Epidermal melanocyte (primary cell): Measurements from ENCODE around the gene OR6T1.

Experiments used
- DNase-seq: peaks from one replicate; pipeline ENCODE4 v3.0.0; 2011; ENCODE audit warnings: low spot score; ENCODE audit not compliant: insufficient read length

OR6T1 gene, protein sequence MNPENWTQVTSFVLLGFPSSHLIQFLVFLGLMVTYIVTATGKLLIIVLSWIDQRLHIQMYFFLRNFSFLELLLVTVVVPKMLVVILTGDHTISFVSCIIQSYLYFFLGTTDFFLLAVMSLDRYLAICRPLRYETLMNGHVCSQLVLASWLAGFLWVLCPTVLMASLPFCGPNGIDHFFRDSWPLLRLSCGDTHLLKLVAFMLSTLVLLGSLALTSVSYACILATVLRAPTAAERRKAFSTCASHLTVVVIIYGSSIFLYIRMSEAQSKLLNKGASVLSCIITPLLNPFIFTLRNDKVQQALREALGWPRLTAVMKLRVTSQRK

DNA sequence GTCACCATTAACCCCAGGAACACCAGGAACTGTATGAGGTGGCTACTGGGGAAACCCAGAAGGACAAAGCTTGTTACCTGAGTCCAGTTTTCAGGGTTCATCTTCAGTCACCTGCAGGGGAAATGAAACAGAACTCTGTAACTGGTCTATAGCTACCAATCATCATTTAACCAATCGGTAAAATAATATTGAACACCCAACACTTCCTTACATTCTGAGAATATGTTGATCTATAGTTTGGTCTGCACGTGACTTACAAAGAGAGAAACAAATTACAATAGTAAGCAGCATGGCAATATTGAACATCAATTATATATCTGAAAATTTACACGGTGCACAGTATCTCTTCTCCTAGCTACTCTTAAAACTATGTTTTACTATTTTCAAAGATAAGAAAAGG, at the start of gene OR6T1:
Gene OR6T1 (minus strand): TSS at position 101 of the 400 bp plus-strand sequence. CDS start 0 bp downstream, at position 101.
- DNase-seq = no peak

DNA sequence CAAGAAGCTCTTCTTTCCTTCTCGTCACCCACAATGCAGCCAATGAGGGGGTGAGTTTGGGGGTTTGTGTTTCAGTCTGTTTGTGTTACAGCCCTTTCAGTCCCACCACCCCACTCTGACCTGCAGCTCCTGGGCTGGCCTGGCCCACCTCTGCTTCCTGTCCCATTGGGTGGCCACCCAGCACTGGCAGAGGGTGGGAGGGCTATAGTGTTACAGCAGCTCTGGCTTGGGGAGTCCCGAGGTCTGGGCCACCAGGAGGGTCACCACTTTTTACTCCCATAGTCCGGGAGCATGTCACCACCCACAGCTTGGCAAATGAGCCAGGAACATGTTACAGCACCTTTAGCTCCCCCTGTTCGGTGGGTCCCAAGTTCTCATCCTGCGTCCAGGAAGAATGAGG, 35.7 kb upstream of the OR6T1 start:
- no peak for DNase-seq

DNA sequence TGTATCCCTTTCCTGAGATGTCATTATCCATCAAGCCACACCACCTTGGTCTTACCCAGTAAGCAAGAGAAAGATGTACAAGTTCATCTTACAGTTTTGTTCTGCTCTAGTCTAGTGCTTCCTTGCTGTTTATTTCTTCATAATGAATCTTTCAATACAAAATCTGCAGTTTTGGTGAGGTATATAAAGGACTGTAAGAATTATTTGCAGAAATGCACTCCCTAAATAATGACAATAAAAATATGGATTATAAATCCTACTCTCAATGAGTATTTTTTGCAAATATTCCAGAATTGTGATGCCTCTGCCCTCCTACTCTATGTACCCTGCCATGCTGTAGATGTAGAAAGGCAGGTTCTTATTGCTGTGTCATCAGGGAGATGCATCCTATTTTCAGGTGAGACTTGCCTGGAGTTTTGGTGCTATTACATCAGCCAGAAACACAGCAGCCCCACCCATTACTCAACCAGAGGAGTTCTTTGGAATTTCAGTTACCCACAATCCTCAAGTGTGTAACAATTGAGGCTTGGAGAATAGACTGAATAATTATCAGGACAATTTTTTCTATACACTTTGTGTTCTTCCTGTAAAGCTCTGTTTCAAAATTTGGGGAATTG, 34.2 kb upstream of the OR6T1 start, which contains the start of gene OR10S1:
Gene OR10S1 (minus strand): TSS at position 51 of the 617 bp plus-strand sequence. CDS start 117 bp downstream, outside the sequence.
- DNase-seq = no peak

DNA sequence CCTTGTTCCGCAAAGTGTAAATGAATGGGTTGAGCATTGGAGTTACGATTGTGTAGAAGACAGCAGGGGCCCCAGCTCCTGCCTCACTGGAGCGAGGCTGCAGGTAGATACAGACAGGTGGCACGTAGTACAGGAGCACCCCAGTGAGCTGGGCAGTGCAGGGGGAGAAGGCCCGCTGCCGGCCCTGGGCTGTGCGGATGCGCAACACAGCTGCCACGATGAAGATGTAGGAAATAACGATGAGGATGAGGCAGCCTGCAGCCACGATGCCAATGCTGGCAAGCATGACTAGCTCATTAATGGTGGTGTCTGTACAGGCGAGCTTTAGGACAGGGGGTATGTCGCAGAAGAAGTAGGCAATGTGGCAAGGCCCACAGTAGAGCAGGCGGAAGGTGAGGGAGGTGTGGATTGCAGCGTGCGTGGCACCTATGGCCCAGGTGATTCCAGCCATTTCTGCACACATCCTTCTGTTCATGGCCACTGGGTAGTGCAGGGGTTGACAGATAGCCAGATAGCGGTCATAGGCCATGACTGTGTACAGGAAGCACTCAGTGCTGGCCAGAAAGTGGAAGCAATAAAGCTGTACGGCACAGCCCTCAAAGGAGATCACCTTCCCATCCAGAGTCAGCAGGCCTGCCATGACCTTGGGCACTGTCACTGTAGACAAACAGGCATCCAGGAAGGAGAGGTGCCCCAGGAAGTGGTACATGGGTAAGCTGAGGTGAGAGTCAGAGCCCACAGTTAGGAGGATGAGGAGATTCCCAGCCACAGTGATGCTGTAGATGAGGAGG, 33.3 kb upstream of the OR6T1 start:
- DNase-seq = no peak

DNA sequence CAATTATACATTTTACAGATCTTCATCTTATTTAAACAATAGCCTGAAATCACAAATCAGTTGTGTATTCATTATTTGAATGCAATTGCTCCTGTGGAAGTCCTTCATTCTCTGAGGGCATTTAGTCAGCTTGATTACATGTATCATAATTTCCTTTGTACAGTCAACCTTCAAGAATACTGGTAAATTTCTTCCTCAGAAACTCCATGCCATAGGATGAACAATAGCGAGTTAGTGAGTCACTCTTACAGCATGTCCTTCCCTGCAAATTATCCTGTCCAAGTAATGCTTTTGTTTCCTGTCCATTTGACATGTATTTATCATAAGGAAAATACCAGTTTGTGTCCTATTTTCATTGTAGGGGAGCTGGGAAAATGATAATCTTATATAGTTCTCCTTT, 30.2 kb upstream of the OR6T1 start:
- DNase-seq = peak; percentile 19

DNA sequence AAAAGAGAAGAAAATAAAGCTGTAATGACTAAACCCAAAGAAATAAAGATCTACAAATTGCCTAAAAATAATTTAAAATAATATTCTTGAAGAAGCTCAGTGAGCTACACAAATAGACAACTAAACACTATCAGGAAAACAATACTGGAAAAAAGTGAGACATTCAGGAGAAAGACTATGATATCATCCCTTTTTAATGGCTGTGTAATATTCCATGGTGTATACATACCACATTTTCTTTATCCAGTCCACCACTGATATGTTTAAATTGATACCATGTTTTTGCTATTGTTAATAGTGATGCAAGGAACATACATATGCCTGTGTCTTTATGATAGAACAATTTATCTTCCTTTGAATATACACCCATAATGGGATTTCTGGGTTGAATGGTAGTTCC, 13.1 kb upstream of the OR6T1 start:
- no peak for DNase-seq

DNA sequence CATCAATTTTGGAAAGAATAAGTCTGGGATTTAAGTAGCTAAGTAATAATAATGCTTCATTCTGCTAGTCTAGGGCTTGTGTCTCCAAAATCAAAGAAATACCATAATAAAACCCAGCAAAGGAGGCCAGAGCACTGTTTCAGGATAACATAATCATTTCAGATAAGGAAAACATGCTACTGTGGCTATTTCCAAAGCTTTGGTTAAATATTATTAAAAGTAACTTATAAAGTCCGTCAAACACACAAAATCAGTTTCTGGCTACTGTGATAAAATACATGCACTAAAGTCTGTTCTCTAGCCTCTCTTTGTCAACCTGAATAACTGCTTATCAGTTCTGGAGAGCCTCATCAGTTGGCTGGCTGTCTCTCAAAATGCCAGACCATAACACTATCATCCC, 1.5 kb upstream of the OR6T1 start:
- DNase-seq = no peak

DNA sequence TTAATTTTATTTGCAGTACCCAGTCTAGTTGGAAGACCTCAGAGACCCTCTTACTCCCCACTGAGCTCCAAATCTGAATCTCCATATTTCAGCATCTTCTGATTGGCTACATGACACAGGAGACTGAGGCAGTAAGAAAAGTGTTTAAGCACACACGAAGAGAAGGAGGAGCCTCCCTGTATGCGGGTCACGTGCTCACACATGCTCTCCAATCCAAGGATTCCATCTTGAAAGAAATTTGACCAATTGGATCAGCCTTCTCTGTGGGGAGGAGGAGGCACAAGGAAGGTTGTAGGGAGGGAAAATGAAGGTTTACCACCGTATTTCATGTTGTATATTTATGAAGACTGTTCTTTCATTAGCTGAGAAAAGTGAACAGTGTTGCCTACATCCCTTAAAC, 1.2 kb downstream of the OR6T1 start:
- DNase-seq = no peak

DNA sequence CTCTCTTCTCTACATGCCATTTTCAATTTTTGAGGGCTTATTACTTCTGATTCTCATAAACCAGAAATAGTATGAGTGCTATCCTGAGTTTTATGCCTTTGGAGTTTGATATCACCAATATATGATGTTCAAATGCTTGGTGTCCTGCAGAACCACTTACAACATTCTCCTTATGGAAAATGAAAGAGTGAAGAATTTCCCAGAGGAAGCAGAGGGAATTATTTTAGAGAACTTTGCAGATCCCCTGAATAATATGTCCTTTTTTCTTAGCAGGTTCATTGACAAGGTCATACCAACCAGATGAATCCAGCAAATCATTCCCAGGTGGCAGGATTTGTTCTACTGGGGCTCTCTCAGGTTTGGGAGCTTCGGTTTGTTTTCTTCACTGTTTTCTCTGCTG, 4.3 kb downstream of the OR6T1 start, which contains the start of gene OR4D5:
Gene OR4D5 (plus strand): TSS at position 301 of the 400 bp plus-strand sequence. CDS start 0 bp downstream, at position 301.
- no peak for DNase-seq

DNA sequence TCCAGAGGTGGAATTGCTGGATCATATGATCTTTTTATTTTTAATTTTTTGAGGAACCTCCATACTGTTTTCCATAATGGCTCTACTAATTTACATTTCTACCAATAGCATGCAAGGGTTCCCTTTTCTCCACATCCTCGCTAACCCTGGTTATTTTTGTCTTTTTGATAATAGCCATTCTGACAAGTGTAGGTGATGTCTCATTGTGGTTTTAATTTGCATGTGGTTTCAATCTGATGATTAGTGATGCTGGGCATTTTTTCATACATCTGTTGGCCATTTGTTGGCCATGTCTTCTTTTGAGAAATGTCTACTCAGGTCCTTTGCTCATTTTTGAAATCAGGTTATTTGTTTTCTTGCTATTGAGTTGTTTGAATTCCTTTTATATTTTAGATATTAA, 19.6 kb downstream of the OR6T1 start:
- no peak for DNase-seq

DNA sequence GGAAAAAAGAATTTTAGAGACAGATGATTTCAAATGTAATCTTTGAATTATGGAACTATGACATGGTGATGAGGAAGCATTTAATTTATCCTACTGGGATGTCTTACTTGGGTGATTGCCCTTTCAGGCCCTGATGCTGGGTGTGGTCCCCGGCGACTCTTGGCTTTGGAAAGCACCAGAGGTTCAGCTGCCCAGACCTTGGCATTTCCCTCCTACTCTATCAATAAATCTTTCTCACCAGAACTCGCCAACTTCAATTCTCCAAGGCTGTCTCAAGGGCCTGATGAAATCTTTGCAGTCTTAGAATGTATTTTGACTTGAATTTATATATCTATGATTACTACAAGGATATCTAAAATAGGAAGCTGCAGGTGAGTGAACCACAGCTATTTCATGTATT, 22.7 kb downstream of the OR6T1 start:
- DNase-seq = no peak

DNA sequence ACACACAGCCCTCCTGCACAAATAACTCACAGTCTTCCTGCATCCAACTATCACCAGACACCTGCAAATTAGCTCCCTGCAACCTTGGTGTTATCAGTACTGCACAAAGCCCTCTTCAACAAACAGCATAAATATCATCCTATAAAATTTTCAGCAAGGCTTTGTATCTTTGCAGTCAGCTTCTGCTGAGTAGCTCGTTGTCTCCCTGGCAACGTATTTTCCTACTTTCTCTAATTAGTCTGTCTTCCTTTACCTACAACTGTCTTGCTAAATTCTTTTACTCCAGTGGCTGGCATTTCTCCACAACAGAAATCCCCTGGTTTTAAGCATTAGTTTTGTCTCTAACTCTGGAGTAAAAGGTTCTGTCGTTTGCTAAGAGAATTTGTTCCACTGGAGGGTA, 37.8 kb downstream of the OR6T1 start:
- no peak for DNase-seq

DNA sequence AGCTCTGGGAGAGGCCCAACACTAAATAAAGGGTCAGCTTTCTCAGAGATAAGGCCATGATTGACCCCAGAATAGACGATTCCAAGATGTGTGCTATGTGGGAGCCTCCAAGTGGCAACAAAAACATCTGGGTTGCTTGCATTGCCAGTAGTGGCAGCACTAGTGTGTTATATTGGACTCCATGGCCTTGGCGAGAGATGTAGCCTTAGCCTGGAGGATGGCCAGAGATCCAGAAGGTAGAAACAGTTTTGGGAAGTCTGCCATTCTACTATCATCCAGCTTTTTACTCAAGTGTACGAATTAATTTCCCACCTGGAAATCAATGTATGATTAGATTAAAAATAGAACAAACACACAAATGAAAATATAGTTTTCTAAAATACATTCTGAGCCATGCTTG, 38.7 kb downstream of the OR6T1 start:
- DNase-seq = no peak

DNA sequence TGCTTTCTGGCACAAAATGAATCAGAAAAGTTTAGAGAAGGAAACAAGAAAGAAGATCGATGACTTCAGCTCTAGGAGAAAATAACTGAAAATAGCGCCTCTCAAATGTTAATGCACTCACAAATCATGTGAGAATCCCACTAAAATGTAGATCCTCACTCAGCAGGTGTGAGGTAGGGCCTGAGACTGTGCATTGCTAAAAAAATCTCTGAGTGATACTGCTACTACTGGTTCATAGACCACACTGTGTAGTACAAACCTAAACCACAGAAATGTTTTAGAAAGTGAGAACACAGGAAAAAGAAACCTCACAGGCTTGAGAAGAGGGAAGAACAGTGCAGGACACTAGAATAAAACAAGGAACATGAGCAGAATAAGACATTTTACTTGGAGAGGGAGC, 39.7 kb downstream of the OR6T1 start:
- DNase-seq = no peak

DNA sequence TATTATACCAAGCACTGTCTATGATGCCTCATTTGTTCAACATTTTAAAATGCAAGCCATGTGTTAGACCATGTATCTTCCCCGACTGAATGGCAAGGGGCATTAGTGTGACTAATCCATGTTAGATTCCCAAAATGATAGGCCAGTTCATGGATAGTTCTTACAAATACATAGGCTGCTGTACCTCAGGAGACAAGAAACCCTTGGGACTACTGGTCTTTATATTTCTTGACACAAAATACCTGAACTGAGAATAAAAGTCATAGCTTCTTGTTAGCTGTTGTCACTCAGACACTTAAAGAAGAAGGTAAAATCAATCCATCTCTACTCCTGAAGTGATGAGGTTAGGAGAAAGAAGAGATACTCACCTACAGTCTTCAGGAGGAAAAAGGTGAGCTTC, 41.8 kb downstream of the OR6T1 start, which contains the start of gene OR8D4:
Gene OR8D4 (plus strand): TSS at position 301 of the 400 bp plus-strand sequence. CDS start 4,265 bp downstream, outside the sequence.
- DNase-seq = no peak

DNA sequence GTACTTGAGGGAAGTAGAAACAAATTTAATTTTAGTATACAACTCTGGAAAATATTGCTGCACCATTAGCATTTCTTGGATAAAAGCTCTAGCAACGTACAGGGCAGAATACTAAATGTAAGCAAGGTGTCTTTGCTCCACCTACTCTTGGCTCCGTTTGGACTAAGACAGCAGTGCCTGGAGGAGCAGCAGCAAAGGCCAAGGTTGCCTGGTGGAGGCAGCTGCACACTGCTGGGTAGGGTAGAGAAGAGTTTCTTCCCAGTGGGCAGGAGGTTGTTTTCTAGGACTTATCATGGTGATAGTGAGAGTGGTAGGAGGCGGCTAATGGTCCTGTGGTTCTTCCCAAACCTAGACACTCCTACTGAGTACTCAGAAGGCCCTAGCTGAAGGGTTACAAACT, 43.8 kb downstream of the OR6T1 start:
- DNase-seq = no peak
